Endometrial microvascular endothelial cells (primary cell): ENCODE data around the gene CNDP2. TPM values are rescaled to one million over a fixed set of nuclear protein-coding genes. Genes with fewer than 3 reads are reported as not detected.
"Not testable (repeated sequence)": the region's sequence is repeated elsewhere in the genome, so short reads cannot be mapped to it uniquely, and the experiment has no call there.

ENCODE experiments used
- in situ Hi-C: cut with HindIII; loops from 2 replicates; pipeline ENCODE4 v1.10.0; 2017; ENCODE audit warnings: low sequenced_read_pairs, low pct_unique_long_range_greater_than_20kb; ENCODE audit errors: inconsistent ontology term
- total RNA-seq: library from RNA; depleted of rRNA; stranded (reverse); fragments of >200 nt; gene quantifications from one replicate; pipeline ENCODE4 v1.2.3, GENCODE V29; 2015; ENCODE audit errors: inconsistent ontology term

The CNDP2 gene
- total RNA-seq, 1 donor from 2014 or later: 157 TPM

DNA sequence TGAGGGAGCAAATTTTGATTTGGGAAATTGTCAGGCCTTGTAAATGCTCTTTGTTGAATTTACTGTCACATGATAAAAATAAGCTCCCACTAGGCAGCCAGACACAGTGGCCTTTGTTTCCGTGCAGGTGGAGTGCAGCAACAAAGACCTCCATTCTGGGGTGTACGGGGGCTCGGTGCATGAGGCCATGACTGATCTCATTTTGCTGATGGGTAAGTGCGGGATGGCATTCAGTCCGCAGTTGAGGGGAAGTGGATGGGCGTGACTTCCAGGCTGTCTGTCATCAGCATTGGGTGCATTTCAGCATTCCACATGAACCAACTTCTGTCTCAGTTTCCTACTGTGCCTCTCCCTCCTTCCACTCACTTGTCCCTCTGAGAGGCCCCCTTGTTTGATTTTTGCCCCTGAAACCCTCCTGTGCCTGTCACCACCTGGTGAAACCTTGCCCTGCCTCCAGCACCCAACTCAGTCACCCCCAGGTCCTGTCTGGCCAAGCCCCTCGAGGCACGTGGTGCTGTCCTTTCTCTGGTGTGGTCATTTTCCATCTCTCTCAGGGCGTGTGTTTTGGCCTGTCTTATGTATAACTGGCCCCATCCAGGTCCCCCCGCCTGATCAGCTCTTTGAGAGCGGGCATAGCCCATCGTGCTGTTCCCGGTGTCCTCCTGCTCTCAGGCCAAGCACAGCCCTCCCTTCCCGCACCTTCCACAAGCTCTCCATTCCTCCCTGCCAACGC, 16.3 kb downstream of the CNDP2 start:
- in situ Hi-C loops: no loop called here

DNA sequence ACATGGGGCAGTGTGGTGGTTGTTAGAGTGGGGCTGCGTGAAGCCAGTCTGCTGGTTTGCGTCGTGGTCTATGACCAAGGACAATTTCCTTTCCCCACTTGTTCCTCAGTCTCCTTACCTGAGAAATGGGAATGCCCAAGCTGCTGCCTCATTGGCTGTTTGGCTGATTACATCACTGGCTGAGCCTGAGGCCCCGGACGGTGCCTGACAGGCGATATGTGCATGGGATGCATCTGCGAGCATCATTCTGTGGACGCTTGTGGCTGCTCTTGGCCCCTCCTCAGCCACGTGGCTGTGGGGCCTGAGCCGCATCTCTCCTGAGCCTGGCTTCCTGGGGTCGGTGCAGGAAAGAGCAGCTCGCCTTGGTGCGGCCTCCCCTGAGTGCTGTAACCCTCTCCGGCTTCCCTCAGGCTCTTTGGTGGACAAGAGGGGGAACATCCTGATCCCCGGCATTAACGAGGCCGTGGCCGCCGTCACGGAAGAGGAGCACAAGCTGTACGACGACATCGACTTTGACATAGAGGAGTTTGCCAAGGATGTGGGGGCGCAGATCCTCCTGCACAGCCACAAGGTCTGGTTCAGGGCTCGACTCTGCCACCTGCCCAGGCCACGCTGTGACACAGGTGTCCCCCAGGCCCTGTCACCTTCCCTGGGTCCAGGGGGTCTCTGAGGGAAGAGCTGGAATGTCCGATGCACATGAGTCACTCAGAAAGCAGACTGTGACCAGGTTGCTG, 17.2 kb downstream of the CNDP2 start:
- in situ Hi-C loops: no loop called here

DNA sequence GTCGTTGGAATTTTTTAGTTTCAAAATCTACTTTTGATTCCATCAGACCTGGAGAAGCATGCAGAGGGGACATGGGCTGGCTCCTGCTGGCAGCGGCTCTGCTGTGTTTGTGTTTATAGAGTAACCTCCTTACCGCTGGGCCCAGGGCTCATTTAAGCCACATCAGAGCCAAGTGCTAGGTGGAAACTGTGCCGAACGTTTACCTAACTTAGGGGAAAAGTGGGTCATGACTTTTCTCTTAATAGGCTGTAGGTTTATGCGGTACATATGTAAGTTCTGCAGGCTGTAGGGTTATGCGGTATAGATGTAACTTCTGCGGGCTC, 17.7 kb downstream of the CNDP2 start:
- in situ Hi-C loops: no loop called here

DNA sequence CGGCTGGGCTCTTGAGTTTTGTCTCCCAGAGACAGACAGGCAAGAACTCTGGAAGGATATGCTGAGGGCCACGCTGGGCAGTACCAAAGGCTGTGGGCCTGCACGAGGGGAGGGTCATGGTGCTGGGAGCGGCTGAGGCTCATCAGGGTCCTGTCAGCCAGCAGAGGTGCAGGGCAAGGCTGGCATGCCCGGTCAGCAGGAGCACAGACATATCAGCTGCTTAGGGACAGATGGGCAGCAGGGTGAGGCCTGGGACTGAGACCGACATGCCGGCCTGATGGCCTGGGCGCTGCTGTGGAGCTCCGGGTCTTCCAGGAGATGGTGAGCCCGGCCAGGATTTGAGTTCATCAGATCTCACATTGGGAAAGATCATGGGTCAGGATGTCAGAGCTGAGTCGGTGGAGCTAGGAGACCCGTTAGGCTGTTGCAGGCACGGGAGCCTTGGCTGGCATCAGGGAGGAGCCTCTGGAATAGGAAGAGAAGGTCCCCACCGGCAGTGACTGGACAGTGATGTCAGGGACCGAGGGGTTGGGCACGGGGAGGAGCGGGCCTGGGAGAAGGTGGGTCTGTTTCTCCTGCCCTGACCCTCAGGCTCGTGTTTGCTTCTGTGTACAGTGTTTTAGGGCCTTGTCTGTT, 18.8 kb downstream of the CNDP2 start:
- in situ Hi-C loops: no loop called here

DNA sequence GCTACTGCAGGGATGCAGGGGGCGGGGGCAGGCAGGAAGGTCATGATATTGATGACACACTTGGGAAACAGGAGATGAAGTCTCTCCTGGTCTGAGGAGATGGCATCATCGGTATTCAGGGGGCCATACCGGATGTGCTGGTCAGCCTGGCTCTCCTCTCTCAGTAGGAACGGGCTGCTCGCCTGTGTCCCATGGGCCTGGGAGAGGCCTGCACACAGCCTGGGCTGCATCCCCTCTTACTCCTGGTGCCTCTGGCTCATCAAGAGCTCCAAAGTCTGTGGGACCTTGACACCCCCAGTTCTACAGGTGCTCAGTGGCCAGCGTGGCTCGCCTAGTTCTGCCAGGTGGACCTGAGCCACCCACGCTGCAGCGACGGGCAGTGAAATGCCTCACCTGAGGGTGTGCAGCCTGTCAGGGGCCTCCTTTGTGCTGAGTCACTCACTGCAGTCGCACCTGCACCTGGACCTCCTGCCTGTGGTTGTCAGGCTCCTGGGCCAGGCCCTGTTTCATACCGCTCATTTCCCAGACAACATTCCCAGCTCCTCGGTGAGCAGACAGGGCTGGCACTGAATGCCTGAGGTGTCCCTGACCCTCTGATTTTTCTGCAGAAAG, 19.6 kb downstream of the CNDP2 start:
- in situ Hi-C loops: no loop called here

DNA sequence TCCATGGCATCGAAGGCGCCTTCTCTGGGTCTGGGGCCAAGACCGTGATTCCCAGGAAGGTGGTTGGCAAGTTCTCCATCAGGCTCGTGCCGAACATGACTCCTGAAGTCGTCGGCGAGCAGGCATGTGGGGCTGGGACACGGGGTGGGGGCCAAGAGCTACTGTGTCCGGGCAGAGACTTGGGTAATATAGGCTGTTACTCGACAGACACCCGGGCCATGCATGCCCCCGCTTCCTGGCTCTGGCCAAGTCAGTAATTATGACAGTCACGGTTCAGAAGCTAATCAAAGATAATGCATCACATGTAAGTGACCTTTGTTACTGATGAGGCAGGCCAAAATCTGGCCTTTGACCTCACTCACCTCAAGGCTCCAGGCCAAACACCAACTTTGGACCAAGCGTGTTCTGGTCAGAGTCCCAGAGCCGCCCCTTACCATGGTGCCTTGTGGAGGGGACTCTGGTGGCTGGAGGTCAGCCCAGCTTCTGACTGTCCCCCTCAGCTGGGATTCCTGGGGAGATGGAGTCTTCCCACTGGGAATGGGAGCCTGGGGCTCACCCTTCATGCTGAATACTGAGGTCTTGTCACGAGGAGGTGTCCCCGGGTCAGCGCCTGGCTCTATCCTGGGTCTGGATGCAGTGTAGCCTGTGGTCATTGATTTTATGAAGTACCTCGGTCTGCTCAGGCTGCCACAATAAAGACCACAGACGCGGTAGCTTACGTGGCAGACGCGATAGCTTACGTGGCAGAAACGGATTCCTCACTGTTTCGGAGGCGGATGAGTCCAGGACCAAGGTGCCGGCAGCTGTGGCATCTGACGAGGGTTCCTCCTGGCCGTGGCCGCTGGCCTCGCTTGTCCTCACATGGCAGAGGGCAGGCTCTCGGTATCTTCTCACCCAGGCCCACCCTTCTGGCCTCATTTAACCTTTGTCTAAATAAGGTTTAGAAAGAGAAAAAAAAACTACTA, 20.4 kb downstream of the CNDP2 start:
- in situ Hi-C loops: no loop called here

DNA sequence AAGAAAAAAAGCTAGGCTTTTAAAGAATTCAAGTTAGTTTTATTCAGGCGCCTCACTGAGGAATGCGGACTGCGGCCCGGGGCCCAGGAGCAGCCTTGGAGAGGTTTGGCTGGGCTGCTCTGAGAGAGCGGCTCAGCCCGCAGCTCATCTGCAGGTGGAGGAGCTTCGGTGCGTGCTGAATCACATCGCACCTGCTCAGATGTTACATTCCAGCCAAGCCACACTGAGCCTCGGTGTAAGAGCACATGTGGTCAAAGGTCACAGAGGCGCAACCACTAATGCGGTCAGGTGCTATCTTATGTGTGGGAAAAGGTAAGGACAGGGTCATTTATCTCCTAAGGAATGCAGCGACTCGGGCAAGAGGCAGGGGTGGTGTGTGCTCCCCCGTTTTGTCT, 21.1 kb downstream of the CNDP2 start:
- in situ Hi-C loops: no loop called here

DNA sequence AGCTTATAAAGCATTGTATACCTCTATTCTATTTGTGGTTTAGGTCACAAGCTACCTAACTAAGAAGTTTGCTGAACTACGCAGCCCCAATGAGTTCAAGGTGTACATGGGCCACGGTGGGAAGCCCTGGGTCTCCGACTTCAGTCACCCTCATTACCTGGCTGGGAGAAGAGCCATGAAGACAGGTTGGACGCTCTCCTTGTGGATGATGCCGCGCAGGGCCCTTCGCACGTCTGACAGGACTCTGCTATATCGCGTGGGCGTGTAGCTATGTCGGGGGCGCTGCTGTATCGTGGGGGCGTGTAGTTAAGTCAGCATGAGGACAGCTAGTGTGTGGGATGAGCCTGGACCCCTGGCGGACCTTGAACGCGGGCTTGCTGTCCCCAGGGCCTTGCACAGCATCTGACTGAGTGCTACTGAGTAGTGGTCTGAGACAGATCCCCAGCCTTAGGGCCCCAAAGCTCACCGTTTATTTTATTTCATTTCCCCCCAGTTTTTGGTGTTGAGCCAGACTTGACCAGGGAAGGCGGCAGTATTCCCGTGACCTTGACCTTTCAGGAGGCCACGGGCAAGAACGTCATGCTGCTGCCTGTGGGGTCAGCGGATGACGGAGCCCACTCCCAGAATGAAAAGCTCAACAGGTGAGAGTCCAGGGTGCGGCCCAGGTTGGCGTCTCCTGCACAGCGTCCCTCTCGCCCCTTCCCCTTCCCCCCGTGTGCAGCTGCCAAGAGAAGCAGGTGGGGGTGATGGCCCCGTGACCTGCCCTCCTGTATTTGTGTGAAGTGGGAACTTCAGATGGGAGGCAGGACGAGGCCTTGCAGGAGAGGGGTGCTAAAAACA, 22.5 kb downstream of the CNDP2 start:
- in situ Hi-C loops: no loop called here

DNA sequence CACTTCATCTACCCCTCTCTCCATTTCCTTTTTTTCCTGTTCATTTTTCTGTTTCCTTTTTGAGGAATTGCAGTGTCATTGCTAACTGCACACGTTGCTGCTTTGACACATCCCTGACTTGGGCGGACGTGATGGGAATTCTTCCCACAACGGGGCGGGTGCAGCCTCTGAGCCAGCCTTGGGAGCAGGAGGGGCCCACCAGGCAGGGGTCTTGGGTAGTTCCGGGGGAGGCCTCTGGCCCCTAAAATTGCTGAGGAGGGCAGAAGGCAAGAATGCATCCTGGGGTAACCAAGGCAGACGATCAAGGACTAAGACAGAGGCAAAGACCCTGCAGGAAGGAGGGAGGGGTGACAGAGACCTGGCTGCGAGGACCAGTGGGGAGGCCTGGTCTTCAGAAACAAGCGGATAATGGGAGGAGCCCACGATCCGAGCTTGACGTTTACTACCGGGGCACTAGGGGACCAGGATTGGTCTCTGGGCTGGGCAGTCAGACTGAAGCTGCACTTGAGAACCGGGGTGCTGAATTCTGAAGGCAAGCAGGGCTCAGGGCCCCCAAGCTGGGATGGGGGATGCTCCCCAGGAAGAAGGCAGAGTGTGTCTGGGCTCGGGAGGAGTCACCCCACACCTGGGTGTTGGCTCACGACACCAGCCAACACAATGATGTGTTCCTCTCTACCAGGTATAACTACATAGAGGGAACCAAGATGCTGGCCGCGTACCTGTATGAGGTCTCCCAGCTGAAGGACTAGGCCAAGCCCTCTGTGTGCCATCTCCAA, 23.3 kb downstream of the CNDP2 start:
- in situ Hi-C loops: no loop called here

DNA sequence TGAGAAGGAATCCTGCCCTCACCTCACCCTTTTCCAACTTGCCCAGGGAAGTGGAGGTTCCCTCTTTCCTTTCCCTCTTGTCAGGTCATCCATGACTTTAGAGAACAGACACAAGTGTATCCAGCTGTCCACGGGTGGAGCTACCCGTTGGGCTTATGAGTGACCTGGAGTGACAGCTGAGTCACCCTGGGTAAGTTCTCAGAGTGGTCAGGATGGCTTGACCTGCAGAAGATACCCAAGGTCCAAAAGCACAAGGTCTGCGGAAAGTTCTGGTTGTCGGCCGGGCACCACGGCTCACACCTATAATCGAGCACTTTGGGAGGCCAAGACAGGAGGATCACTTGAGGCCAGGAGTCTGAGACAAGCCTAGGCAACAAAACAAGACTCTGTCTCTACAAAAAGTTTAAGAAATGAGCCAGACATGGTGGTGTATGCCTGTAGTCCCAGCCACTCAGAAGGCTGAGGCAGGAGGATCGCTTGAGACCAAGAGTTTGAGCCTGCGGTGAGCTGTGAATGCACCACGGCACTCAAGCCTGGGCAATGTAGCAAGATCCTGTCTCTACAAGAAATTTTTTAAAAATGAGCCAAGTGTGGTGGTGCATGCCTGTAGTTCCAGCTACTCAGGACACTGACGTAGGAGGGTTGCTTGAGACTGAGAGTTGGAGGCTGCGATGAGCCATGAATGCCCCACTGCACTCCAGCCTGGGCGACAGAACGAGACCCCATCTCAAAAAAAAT, 24.1 kb downstream of the CNDP2 start:
- in situ Hi-C loops: no loop called here

DNA sequence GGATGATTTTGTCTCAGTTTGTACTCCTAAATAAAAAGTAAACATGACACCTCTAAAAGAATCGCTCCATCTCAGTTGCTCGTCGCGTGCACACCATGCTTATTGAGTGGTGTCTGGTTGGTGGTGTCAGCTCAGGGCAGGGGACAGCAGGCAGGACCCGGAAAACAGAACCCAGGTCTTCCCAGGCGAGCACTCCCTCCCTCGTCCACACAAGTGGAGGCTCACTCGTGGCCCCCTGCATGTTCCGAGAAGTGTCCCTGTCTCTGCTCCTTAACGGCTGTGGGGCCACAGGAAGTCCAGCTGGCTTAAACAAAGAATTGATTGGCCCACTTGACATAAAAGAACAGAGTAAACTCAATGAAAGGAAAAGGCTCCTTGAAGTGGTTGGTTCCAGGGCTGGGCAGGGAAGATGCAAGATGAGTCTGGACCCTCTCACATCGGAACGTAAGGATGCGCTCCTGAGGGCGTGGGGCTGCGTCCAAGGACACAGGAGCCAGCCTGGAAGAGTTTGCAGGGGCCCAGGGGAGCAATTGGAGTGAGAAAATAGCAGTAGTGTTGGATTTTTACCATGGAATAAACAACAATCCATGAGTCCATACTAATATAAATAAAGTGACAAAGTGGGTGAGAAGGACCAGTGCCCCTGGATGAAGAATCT, 25.0 kb downstream of the CNDP2 start:
- in situ Hi-C loops: no loop called here

DNA sequence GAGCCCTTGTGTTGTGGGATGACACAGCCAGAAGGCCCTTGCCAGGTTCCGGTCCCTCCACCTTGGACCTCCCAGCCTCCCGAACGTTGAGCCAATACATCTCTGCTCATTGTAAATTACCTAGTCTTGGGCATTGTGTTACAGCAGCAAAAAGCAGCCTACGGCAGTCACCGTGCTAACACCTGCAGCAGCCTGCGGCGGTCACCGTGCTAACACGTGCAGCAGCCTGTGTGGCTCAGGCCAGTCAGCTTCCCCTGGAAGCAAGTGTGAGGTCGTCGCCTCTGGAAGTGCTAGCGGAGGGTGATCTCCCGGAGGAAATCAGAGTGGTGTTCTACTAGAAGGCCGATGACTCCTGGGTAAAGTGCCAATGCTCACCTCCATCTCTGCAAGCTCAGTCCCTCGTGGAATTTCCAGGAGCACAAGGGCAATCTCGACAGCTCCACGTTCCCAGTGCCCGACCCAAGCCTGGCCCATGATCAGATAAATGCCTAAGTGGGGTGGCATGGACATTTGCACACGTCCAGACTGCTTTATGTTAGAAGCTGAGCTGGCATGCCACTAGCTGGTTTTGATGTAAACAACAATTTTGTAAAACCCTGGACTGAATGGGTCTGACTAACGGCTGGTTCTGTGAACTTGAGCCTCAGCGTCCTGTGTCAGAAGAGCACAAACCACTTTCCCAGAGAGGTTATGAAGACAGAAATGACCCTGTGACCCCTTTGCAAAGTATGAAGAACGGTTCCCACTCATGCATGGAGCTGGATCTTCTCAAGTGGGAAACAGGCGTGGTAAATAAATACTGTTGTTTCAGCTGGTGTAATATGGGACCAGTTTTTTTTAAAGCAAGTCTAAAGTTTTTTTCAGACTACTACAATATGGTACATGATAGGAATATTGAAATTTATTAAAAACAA, 26.7 kb downstream of the CNDP2 start:
- in situ Hi-C loops: no loop called here

DNA sequence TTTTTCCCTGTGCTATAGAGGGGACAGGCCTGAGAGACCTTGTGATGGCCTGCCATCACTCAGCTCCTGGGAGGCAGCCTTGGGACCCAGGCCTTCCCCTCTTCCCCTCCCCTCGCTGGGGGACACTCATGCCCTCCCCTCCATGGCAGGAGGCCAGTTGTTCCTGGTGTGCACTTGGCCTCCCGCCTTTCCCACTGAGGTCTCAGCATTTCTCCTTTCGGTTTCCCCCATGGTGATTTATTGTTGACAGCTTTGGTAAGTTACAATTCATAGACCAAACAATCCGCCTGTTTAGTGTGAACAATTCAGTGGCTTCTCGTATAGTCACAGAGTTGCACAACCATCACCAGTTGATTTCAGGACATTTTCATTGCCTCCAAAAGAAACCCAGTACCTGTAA, 27.9 kb downstream of the CNDP2 start:
- in situ Hi-C loops: no loop called here

DNA sequence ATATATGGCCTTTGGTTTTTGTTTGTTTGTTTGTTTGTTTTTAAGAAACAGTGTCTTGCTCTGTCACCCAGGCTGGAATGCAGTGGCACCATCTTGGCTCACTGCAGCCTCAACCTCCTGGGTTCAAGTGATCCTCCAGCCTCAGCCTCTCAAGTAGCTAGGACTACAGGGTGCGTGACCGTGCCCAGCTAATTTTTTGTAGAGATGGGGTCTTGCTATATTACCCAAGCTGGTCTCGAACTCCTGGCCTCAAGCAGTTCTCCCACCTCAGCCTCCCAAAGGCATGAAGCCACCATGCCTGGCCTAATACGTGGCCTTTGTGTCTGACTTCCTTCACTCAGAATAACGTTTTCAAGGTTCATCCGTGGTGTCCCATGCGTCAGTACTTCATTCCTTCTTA, 28.8 kb downstream of the CNDP2 start:
- in situ Hi-C loops: not testable (repeated sequence)

DNA sequence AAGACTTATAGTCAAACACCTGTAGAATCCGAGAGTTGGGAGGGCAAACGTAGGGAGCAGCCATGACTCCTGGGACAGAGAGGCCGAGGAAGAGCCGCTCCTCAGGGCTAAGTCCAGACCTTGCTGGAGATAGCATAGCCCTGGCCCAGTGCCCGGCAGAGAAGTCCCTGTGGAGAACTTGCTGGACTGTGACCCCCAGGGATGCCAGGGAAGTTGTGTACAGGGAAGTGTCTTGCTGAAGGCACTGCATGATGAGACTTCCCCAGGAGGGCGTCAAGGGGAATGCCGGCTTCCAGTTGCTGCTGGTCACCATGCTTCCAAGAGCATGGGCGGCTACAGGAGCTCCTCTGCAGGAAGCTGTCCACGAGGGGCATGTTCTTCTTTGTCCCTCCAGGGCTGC, 29.6 kb downstream of the CNDP2 start:
- in situ Hi-C loops: no loop called here
